OCI-LY1 (cell line): ENCODE results near the gene PLEKHG2.

Source experiments
- CTCF ChIP-seq: fragments of 200-600 bp; sonication (generic), shearing (Covaris generic); IDR thresholded peaks from 2 replicates; pipeline ENCODE4 v1.5.1; 2017; ENCODE audit warnings: mild to moderate bottlenecking, antibody characterized with exemption, low read length, moderate library complexity, mixed read lengths
- EZH2 ChIP-seq: fragments of 200-600 bp; sonication (generic), shearing (Covaris generic); IDR thresholded peaks from 2 replicates; pipeline ENCODE4 v1.8.0; 2017; ENCODE audit warnings: borderline replicate concordance, mixed run types, mild to moderate bottlenecking, antibody characterized with exemption, low read length, moderate library complexity, mixed read lengths

- no peak for TF ChIP-seq CTCF
- TF ChIP-seq EZH2, result no peak
Observed at GRCh38 chr19:39473443-39473960, 61.0 kb downstream of the PLEKHG2 start.
